ENCODE results near the gene NCKAP5. TPM values are rescaled to one million over a fixed set of nuclear protein-coding genes. Genes with fewer than 3 reads are reported as not detected.

The NCKAP5 gene
- polyA plus RNA-seq, 1 experiment, result 16.6 TPM

- TF ChIP-seq, protein P1, sequence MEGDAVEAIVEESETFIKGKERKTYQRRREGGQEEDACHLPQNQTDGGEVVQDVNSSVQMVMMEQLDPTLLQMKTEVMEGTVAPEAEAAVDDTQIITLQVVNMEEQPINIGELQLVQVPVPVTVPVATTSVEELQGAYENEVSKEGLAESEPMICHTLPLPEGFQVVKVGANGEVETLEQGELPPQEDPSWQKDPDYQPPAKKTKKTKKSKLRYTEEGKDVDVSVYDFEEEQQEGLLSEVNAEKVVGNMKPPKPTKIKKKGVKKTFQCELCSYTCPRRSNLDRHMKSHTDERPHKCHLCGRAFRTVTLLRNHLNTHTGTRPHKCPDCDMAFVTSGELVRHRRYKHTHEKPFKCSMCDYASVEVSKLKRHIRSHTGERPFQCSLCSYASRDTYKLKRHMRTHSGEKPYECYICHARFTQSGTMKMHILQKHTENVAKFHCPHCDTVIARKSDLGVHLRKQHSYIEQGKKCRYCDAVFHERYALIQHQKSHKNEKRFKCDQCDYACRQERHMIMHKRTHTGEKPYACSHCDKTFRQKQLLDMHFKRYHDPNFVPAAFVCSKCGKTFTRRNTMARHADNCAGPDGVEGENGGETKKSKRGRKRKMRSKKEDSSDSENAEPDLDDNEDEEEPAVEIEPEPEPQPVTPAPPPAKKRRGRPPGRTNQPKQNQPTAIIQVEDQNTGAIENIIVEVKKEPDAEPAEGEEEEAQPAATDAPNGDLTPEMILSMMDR (IDR thresholded peaks at IDR 0.05; ENCODE audit: low read depth, low read length), result no peak
- no peak for DNase-seq (ENCODE audit: low read depth, low spot score)
- Histone ChIP-seq H3K4me3 (ENCODE audit: low read depth, low read length) (no peak overlapping the region), H3K27ac (ENCODE audit: low read depth, low read length) (no peak overlapping the region), H3K27me3 (ENCODE audit: control insufficient read depth, insufficient read depth, low read length) (no peaks in the 10 kb centered on the region), H3K9me3 (ENCODE audit: control insufficient read depth, insufficient read depth, low read length) (no peaks in the 10 kb centered on the region)
- ChIA-PET CTCF (no interaction called here), POLR2A (interaction anchor here (0.5 kb wide), 1 partner anchor 32 kb away, joined by 10 read pairs; no protein-coding TSS in a partner anchor)
Measured at GRCh38 chr2:132733094-132733493, 835.2 kb downstream of the NCKAP5 start.

DNA sequence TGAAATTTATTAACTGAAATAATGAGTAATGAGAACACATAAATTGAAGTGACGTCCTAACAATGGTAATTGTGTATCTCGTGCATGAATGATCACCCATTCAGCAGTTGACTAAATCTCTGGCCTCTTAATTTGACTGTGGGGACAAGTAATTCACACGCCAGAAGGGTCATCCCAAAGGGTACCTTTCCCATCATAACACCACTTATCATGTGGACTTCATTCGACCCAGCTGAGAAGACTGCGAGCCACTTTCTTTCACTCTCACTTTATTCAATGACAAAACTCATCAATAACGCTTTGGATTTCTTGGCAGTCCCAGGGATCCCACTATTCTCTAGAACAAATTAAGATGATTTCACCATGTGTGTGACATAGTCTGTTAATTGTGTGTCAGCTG is 835.6 kb downstream of the NCKAP5 start:
- CTCF ChIA-PET, result no interaction called here

DNA sequence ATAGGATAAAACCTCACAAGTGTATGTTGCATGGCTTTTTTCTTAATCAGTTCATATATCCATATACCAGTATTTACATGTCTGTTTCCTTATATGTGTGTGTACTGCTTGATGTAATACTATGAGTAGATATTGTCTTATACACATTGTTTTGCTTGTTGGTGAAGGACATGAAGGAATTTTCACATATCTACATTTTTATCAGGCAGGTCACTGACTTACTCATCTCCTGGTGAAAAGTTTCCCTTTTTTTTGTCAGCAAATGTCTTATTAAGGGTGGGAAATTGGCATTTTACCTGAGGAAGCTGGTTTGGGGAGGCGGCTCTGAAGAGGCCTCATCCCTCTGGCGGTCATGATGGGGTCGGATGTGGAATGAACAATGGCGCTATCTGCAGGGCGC is 836.8 kb downstream of the NCKAP5 start:
- no peak overlapping the region for H3K4me3 ChIP-seq (ENCODE audit: low read depth, low read length)
- H3K9me3 ChIP-seq (ENCODE audit: control insufficient read depth, insufficient read depth, low read length), result no peaks in the 10 kb centered on the region
- DNase-seq (ENCODE audit: low read depth, low spot score), result no peak
- ChIA-PET CTCF (no interaction called here), POLR2A (no interaction called here)
- no peak overlapping the region for H3K27ac ChIP-seq (ENCODE audit: low read depth, low read length)
- TF ChIP-seq, protein P1 (IDR thresholded peaks at IDR 0.05; ENCODE audit: low read depth, low read length), result no peak
- H3K27me3 ChIP-seq (ENCODE audit: control insufficient read depth, insufficient read depth, low read length), result no peaks in the 10 kb centered on the region

More for the DNA sequence above, 835.6 kb downstream of the NCKAP5 start:
- Histone ChIP-seq H3K27me3 (ENCODE audit: control insufficient read depth, insufficient read depth, low read length) (no peaks in the 10 kb centered on the region), H3K9me3 (ENCODE audit: control insufficient read depth, insufficient read depth, low read length) (no peaks in the 10 kb centered on the region), H3K27ac (ENCODE audit: low read depth, low read length) (no peak overlapping the region), H3K4me3 (ENCODE audit: low read depth, low read length) (no peak overlapping the region)
- POLR2A ChIA-PET, result interaction anchor here (0.5 kb wide), 1 partner anchor 32 kb away, joined by 10 read pairs; no protein-coding TSS in a partner anchor
- no peak for DNase-seq (ENCODE audit: low read depth, low spot score)
- TF ChIP-seq, protein P1 (IDR thresholded peaks at IDR 0.05; ENCODE audit: low read depth, low read length), result no peak

DNA sequence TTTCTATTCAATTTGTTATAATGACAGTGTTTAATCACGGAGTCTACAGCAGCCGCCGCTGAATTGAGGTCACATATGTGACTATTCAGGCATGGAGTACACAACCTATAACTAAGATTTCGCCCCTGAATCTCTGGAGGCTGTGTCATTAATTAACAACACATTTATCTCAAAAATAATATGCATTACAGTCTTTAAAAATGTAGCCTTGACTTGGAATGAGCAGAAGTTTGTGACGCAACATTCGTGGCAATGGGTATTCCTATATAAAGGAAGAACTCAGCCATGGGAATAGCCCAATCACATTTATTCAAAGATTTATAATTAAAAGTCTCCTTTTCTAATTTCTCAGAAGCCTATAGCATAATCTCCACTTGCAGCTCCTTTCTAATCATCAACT is 837.7 kb downstream of the NCKAP5 start:
- no peak overlapping the region for H3K4me3 ChIP-seq (ENCODE audit: low read depth, low read length)
- DNase-seq (ENCODE audit: low read depth, low spot score), result no peak
- H3K27me3 ChIP-seq (ENCODE audit: control insufficient read depth, insufficient read depth, low read length), result no peaks in the 10 kb centered on the region
- ChIA-PET POLR2A (no interaction called here), CTCF (no interaction called here)
- TF ChIP-seq, protein P1 (IDR thresholded peaks at IDR 0.05; ENCODE audit: low read depth, low read length), result no peak
- no peaks in the 10 kb centered on the region for H3K9me3 ChIP-seq (ENCODE audit: control insufficient read depth, insufficient read depth, low read length)
- no peak overlapping the region for H3K27ac ChIP-seq (ENCODE audit: low read depth, low read length)

- no peaks in the 10 kb centered on the region for H3K9me3 ChIP-seq (ENCODE audit: control insufficient read depth, insufficient read depth, low read length)
- TF ChIP-seq, protein P1 (IDR thresholded peaks at IDR 0.05; ENCODE audit: low read depth, low read length), result no peak
- no peak for DNase-seq (ENCODE audit: low read depth, low spot score)
- H3K27me3 ChIP-seq (ENCODE audit: control insufficient read depth, insufficient read depth, low read length), result no peaks in the 10 kb centered on the region
- POLR2A ChIA-PET, result no interaction called here
- no peak overlapping the region for H3K4me3 ChIP-seq (ENCODE audit: low read depth, low read length)
- CTCF ChIA-PET, result no interaction called here
- H3K27ac ChIP-seq (ENCODE audit: low read depth, low read length), result no peak overlapping the region
Measured at GRCh38 chr2:132729522-132729921, 838.7 kb downstream of the NCKAP5 start.

Data from AG04450 (cell line).